ENCODE data around the gene STPG4.
A peak's percentile ranks its signal among the peaks of the same experiment; 100 is the strongest.

The STPG4 gene

GRCh38 chr2:47174733-47175361 is 19.7 kb upstream of the STPG4 start:
- Histone ChIP-seq H4K8ac (ENCODE audit: low read length) (no peak overlapping the region), H3K36me3 (ENCODE audit: control insufficient read depth in 1 of 2, insufficient read depth in 2 of 2, low read depth in 1 of 2, low read length in 2 of 2) (peaks cover 0 to 22% of the 10 kb centered on the region in 2 experiments), H3K18ac (ENCODE audit: low read depth in 1 of 2, low read length in 2 of 2) (peak overlapping the region; percentile 89 to 94), H3K4me2 (ENCODE audit: low read length, poor library complexity, severe bottlenecking) (peak overlapping the region; percentile 55), H3K14ac (ENCODE audit: low read length in 2 of 2) (peak overlapping the region in 1 of 2 experiments; percentile 18), H2BK12ac (ENCODE audit: low read length in 2 of 2) (no peak overlapping the region), H2BK120ac (ENCODE audit: low read depth, low read length) (no peak overlapping the region), H3K27ac (ENCODE audit: low read length, poor library complexity, severe bottlenecking) (peak overlapping the region; percentile 98), H3K4me3 (ENCODE audit: insufficient read depth in 1 of 2, low read depth in 1 of 2, low read length in 2 of 2) (peak overlapping the region; percentile 90 to 92), H2AFZ (ENCODE audit: low read depth, low read length) (no peak overlapping the region), H3K4me1 (ENCODE audit: control insufficient read depth, insufficient read depth, low read depth, low read length) (no peaks in the 10 kb centered on the region), H3K79me1 (replicated peaks; ENCODE audit: low read length, poor library complexity, severe bottlenecking) (peaks cover 5% of the 10 kb centered on the region), H3K9ac (ENCODE audit: low read length) (peak overlapping the region; percentile 99), H3K4ac (ENCODE audit: low read depth in 1 of 2, low read length in 2 of 2) (peak overlapping the region in 1 of 2 experiments; percentile 58), H2AK5ac (ENCODE audit: low read length, severe bottlenecking) (peak overlapping the region; percentile 64), H3K27me3 (ENCODE audit: control insufficient read depth in 1 of 2, insufficient read depth in 1 of 2, low read length in 2 of 2) (no peaks in the 10 kb centered on the region), H2BK15ac (ENCODE audit: low read depth, poor library complexity, severe bottlenecking) (no peak overlapping the region), H3K9me3 (ENCODE audit: control insufficient read depth, low read length) (no peaks in the 10 kb centered on the region), H3K23ac (ENCODE audit: low read length in 2 of 2) (no peak overlapping the region), H4K91ac (ENCODE audit: low read length) (no peak overlapping the region), H2BK5ac (ENCODE audit: low read depth, low read length, poor library complexity, severe bottlenecking) (peak overlapping the region; percentile 14)
- 0% methylated on average over 11 of the region's 15 CpGs for WGBS
- peak; percentile 67 for DNase-seq

- Histone ChIP-seq H3K14ac (ENCODE audit: low read length in 2 of 2) (no peak overlapping the region), H3K9me3 (ENCODE audit: control insufficient read depth, low read length) (no peaks in the 10 kb centered on the region), H2BK5ac (ENCODE audit: low read depth, low read length, poor library complexity, severe bottlenecking) (no peak overlapping the region), H3K4me2 (ENCODE audit: low read length, poor library complexity, severe bottlenecking) (peak overlapping the region; percentile 79), H3K36me3 (ENCODE audit: control insufficient read depth in 1 of 2, insufficient read depth in 2 of 2, low read depth in 1 of 2, low read length in 2 of 2) (peaks cover 0 to 29% of the 10 kb centered on the region in 2 experiments), H3K27ac (ENCODE audit: low read length, poor library complexity, severe bottlenecking) (peak overlapping the region; percentile 83), H3K23ac (ENCODE audit: low read length in 2 of 2) (no peak overlapping the region), H3K18ac (ENCODE audit: low read depth in 1 of 2, low read length in 2 of 2) (no peak overlapping the region), H2AK5ac (ENCODE audit: low read length, severe bottlenecking) (no peak overlapping the region), H3K4me1 (ENCODE audit: control insufficient read depth, insufficient read depth, low read depth, low read length) (no peaks in the 10 kb centered on the region), H2BK12ac (ENCODE audit: low read length in 2 of 2) (no peak overlapping the region), H2AFZ (ENCODE audit: low read depth, low read length) (no peak overlapping the region), H3K4ac (ENCODE audit: low read depth in 1 of 2, low read length in 2 of 2) (no peak overlapping the region), H3K9ac (ENCODE audit: low read length) (peak overlapping the region; percentile 99), H3K27me3 (ENCODE audit: control insufficient read depth in 1 of 2, insufficient read depth in 1 of 2, low read length in 2 of 2) (no peaks in the 10 kb centered on the region), H4K91ac (ENCODE audit: low read length) (no peak overlapping the region), H2BK120ac (ENCODE audit: low read depth, low read length) (no peak overlapping the region), H2BK15ac (ENCODE audit: low read depth, poor library complexity, severe bottlenecking) (no peak overlapping the region), H3K4me3 (ENCODE audit: insufficient read depth in 1 of 2, low read depth in 1 of 2, low read length in 2 of 2) (peak overlapping the region; percentile 52 to 92), H3K79me1 (replicated peaks; ENCODE audit: low read length, poor library complexity, severe bottlenecking) (peaks cover 3% of the 10 kb centered on the region), H4K8ac (ENCODE audit: low read length) (no peak overlapping the region)
- WGBS: 25% methylated on average over 5 of the region's 9 CpGs
- DNase-seq: peak; percentile 44
Measured at GRCh38 chr2:47173986-47174732, 19.1 kb upstream of the STPG4 start.

DNA sequence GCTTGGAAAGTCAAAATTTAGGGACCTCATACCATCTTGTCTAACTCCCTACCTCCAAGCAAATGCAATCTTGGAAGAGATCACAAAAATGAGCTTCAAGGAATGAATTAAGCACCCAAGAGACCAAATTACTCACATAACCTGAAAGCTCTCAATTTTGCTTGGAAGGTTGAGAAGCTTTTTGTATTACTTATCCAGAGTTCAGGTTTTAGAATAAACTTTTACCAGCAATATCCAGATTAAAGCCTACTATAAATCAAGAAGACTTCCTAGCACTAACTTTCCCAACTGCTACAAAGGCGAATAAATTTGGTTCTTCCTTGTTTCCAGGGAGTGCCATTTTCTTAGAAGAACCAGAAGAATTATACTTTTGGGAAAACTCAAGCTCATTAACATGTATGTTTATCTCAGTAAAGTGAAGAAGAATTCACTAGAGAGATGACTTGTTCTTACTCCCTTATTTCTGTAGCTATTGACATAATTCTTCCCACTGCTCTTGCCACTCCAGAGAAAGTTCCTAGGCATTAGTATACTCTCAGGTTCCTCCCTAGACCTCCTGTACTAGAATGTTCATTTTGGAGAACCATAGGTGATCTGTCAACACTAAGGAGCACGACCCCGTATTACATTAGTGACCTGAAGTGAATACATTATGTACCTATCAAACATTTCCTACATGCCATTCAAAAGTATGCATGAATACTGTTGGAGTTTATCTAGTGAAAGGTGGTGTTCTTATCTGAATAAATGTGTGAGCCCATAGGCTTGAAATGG is 18.0 kb upstream of the STPG4 start:
- no peaks in the 10 kb centered on the region for H3K9me3 ChIP-seq (ENCODE audit: control insufficient read depth, low read length)
- WGBS: 50% methylated on average over 1 of the region's 3 CpGs
- no peak overlapping the region for H4K91ac ChIP-seq (ENCODE audit: low read length)
- H3K4me2 ChIP-seq (ENCODE audit: low read length, poor library complexity, severe bottlenecking): peak overlapping the region; percentile 41
- no peak overlapping the region for H2BK12ac ChIP-seq (ENCODE audit: low read length in 2 of 2)
- no peak overlapping the region for H3K14ac ChIP-seq (ENCODE audit: low read length in 2 of 2)
- no peak overlapping the region for H2BK15ac ChIP-seq (ENCODE audit: low read depth, poor library complexity, severe bottlenecking)
- peaks cover 3% of the 10 kb centered on the region for H3K79me1 ChIP-seq (replicated peaks; ENCODE audit: low read length, poor library complexity, severe bottlenecking)
- no peaks in the 10 kb centered on the region for H3K27me3 ChIP-seq (ENCODE audit: control insufficient read depth in 1 of 2, insufficient read depth in 1 of 2, low read length in 2 of 2)
- H4K8ac ChIP-seq (ENCODE audit: low read length): no peak overlapping the region
- H3K36me3 ChIP-seq (ENCODE audit: control insufficient read depth in 1 of 2, insufficient read depth in 2 of 2, low read depth in 1 of 2, low read length in 2 of 2): peaks cover 0 to 37% of the 10 kb centered on the region in 2 experiments
- no peak overlapping the region for H3K18ac ChIP-seq (ENCODE audit: low read depth in 1 of 2, low read length in 2 of 2)
- H3K23ac ChIP-seq (ENCODE audit: low read length in 2 of 2): no peak overlapping the region
- no peak overlapping the region for H3K4ac ChIP-seq (ENCODE audit: low read depth in 1 of 2, low read length in 2 of 2)
- no peak overlapping the region for H2AK5ac ChIP-seq (ENCODE audit: low read length, severe bottlenecking)
- no peak overlapping the region for H2AFZ ChIP-seq (ENCODE audit: low read depth, low read length)
- H3K27ac ChIP-seq (ENCODE audit: low read length, poor library complexity, severe bottlenecking): peak overlapping the region; percentile 22
- no peak overlapping the region for H2BK120ac ChIP-seq (ENCODE audit: low read depth, low read length)
- no peak for DNase-seq
- peak overlapping the region in 1 of 2 experiments; percentile 92 for H3K4me3 ChIP-seq (ENCODE audit: insufficient read depth in 1 of 2, low read depth in 1 of 2, low read length in 2 of 2)
- H3K4me1 ChIP-seq (ENCODE audit: control insufficient read depth, insufficient read depth, low read depth, low read length): no peaks in the 10 kb centered on the region
- H2BK5ac ChIP-seq (ENCODE audit: low read depth, low read length, poor library complexity, severe bottlenecking): no peak overlapping the region
- H3K9ac ChIP-seq (ENCODE audit: low read length): peak overlapping the region; percentile 99
